HUES64 (cell line): ENCODE results near the gene ANAPC1. TPM values are rescaled to one million over a fixed set of nuclear protein-coding genes. Genes with fewer than 3 reads are reported as not detected.

ENCODE experiments used
- H3K27ac ChIP-seq: 2 replicates; pipeline ENCODE4 v1.7.0; 2013; ENCODE audit warnings: low read depth, low read length, inconsistent platforms
- H3K27me3 ChIP-seq: 2 replicates; pipeline ENCODE4 v1.6.1; 2013; ENCODE audit warnings: mild to moderate bottlenecking, low read length; ENCODE audit not compliant: insufficient read depth
- H3K36me3 ChIP-seq: 2 replicates; pipeline ENCODE4 v1.6.1; 2013; ENCODE audit warnings: mild to moderate bottlenecking, low read length; ENCODE audit not compliant: insufficient read depth
- H3K4me1 ChIP-seq: 2 replicates; pipeline ENCODE4 v1.6.1; 2013; ENCODE audit warnings: mild to moderate bottlenecking, low read length, moderate library complexity; ENCODE audit not compliant: insufficient read depth
- H3K4me3 ChIP-seq: 2 replicates; pipeline ENCODE4 v1.5.1; 2013; ENCODE audit warnings: mild to moderate bottlenecking, low read length, moderate library complexity
- H3K9ac ChIP-seq: 2 replicates; pipeline ENCODE4 v1.6.1; 2013; ENCODE audit warnings: mild to moderate bottlenecking, low read depth, low read length
- H3K9me3 ChIP-seq: 2 replicates; pipeline ENCODE4 v1.6.1; 2013; ENCODE audit warnings: low read depth, low read length; ENCODE audit not compliant: insufficient read depth
- WGBS: fragments of 150-250, 120-280 bp; methylation state at CpG from one replicate; pipeline ENCODE4 v1.1.7; 2013; ENCODE audit warnings: missing lambda C conversion rate; 5-methylcytosine and 5-hydroxymethylcytosine counted together
- polyA plus RNA-seq, 2 experiments: library from polyadenylated mRNA; stranded (reverse); fragments of 50-300 nt; gene quantifications; one replicate each; pipeline ENCODE4 v1.2.3, GENCODE V29; 2013

ANAPC1 gene
- 39.9 TPM for polyA plus RNA-seq (2013, experiment 1 of 2)
- 40.6 TPM for polyA plus RNA-seq (2013, experiment 2 of 2)

- Histone ChIP-seq H3K27me3 (no peaks in the 10 kb centered on the region), H3K4me3 (peak within 1 kb of the TSS; percentile 89), H3K9ac (peak within 1 kb of the TSS; percentile 96), H3K9me3 (no peaks in the 10 kb centered on the region), H3K36me3 (peaks cover 17% of the 10 kb centered on the region), H3K27ac (peak within 1 kb of the TSS; percentile 95), H3K4me1 (no peaks in the 10 kb centered on the region)
- under 1% methylated on average over 73 of the region's 73 CpGs for WGBS
Observed at GRCh38 chr2:111883661-111884591, at the start of gene ANAPC1. Gene ANAPC1 (minus strand): TSS chr2:111884193. CDS start chr2:111880825, 3,368 bp downstream.

- H3K36me3 ChIP-seq = no peaks in the 10 kb centered on the region
- no peak overlapping the region for H3K9ac ChIP-seq
- no peaks in the 10 kb centered on the region for H3K27me3 ChIP-seq
- no peaks in the 10 kb centered on the region for H3K9me3 ChIP-seq
- 94% methylated on average over 4 of the region's 4 CpGs for WGBS
- H3K27ac ChIP-seq = no peak overlapping the region
- H3K4me1 ChIP-seq = no peaks in the 10 kb centered on the region
- H3K4me3 ChIP-seq = no peak overlapping the region
Observed at GRCh38 chr2:111932841-111933291, 48.9 kb upstream of the ANAPC1 start.

GRCh38 chr2:111930875-111931274 is 46.9 kb upstream of the ANAPC1 start:
- Histone ChIP-seq H3K9ac (no peak overlapping the region), H3K27me3 (no peaks in the 10 kb centered on the region), H3K27ac (no peak overlapping the region), H3K36me3 (no peaks in the 10 kb centered on the region), H3K9me3 (no peaks in the 10 kb centered on the region), H3K4me3 (no peak overlapping the region), H3K4me1 (no peaks in the 10 kb centered on the region)
- WGBS = 96% methylated on average over 2 of the region's 2 CpGs

- no peaks in the 10 kb centered on the region for H3K27me3 ChIP-seq
- H3K36me3 ChIP-seq = no peaks in the 10 kb centered on the region
- H3K9ac ChIP-seq = no peak overlapping the region
- no peaks in the 10 kb centered on the region for H3K4me1 ChIP-seq
- no peak overlapping the region for H3K4me3 ChIP-seq
- no peaks in the 10 kb centered on the region for H3K9me3 ChIP-seq
- no peak overlapping the region for H3K27ac ChIP-seq
- 91% methylated on average over 4 of the region's 6 CpGs for WGBS
Observed at GRCh38 chr2:111930409-111930808, 46.4 kb upstream of the ANAPC1 start.

GRCh38 chr2:111927723-111928122 is 43.7 kb upstream of the ANAPC1 start:
- H3K27me3 ChIP-seq = no peaks in the 10 kb centered on the region
- H3K27ac ChIP-seq = no peak overlapping the region
- no peaks in the 10 kb centered on the region for H3K4me1 ChIP-seq
- WGBS = 96% methylated on average over 2 of the region's 2 CpGs
- no peak overlapping the region for H3K9ac ChIP-seq
- H3K36me3 ChIP-seq = no peaks in the 10 kb centered on the region
- H3K9me3 ChIP-seq = no peaks in the 10 kb centered on the region
- no peak overlapping the region for H3K4me3 ChIP-seq

GRCh38 chr2:111924617-111925107 is 40.7 kb upstream of the ANAPC1 start:
- Histone ChIP-seq H3K9me3 (no peaks in the 10 kb centered on the region), H3K4me1 (no peaks in the 10 kb centered on the region), H3K4me3 (no peak overlapping the region), H3K27ac (no peak overlapping the region), H3K27me3 (no peaks in the 10 kb centered on the region), H3K9ac (no peak overlapping the region), H3K36me3 (no peaks in the 10 kb centered on the region)
- 88% methylated on average over 3 of the region's 3 CpGs for WGBS

GRCh38 chr2:111923276-111923804 is 39.3 kb upstream of the ANAPC1 start:
- H3K36me3 ChIP-seq = no peaks in the 10 kb centered on the region
- no peaks in the 10 kb centered on the region for H3K27me3 ChIP-seq
- no peak overlapping the region for H3K27ac ChIP-seq
- no peaks in the 10 kb centered on the region for H3K9me3 ChIP-seq
- H3K4me1 ChIP-seq = no peaks in the 10 kb centered on the region
- WGBS = 89% methylated on average over 3 of the region's 4 CpGs
- no peak overlapping the region for H3K9ac ChIP-seq
- no peak overlapping the region for H3K4me3 ChIP-seq

GRCh38 chr2:111919794-111920608 is 36.0 kb upstream of the ANAPC1 start:
- no peaks in the 10 kb centered on the region for H3K27me3 ChIP-seq
- no peak overlapping the region for H3K9ac ChIP-seq
- H3K4me3 ChIP-seq = no peak overlapping the region
- H3K9me3 ChIP-seq = no peaks in the 10 kb centered on the region
- WGBS = 94% methylated on average over 8 of the region's 8 CpGs
- no peak overlapping the region for H3K27ac ChIP-seq
- H3K36me3 ChIP-seq = no peaks in the 10 kb centered on the region
- H3K4me1 ChIP-seq = no peaks in the 10 kb centered on the region

- Histone ChIP-seq H3K9me3 (no peaks in the 10 kb centered on the region), H3K27ac (no peak overlapping the region), H3K4me1 (no peaks in the 10 kb centered on the region), H3K36me3 (no peaks in the 10 kb centered on the region), H3K9ac (no peak overlapping the region), H3K4me3 (no peak overlapping the region), H3K27me3 (no peaks in the 10 kb centered on the region)
- WGBS = 61% methylated on average over 2 of the region's 2 CpGs
Observed at GRCh38 chr2:111919365-111919764, 35.4 kb upstream of the ANAPC1 start.

GRCh38 chr2:111918383-111918806 is 34.4 kb upstream of the ANAPC1 start:
- H3K4me1 ChIP-seq = no peaks in the 10 kb centered on the region
- H3K4me3 ChIP-seq = no peak overlapping the region
- H3K27me3 ChIP-seq = no peaks in the 10 kb centered on the region
- H3K9ac ChIP-seq = no peak overlapping the region
- 88% methylated on average over 1 of the region's 1 CpG for WGBS
- no peaks in the 10 kb centered on the region for H3K9me3 ChIP-seq
- no peaks in the 10 kb centered on the region for H3K36me3 ChIP-seq
- H3K27ac ChIP-seq = no peak overlapping the region

- Histone ChIP-seq H3K9ac (no peak overlapping the region), H3K4me1 (no peaks in the 10 kb centered on the region), H3K4me3 (no peak overlapping the region), H3K36me3 (no peaks in the 10 kb centered on the region), H3K9me3 (no peaks in the 10 kb centered on the region), H3K27ac (no peak overlapping the region), H3K27me3 (no peaks in the 10 kb centered on the region)
- WGBS = 70% methylated on average over 3 of the region's 3 CpGs
Observed at GRCh38 chr2:111917106-111917505, 33.1 kb upstream of the ANAPC1 start.
